ENCODE data around the gene RPL31.
A peak's percentile ranks its signal among the peaks of the same experiment; 100 is the strongest.

Gene RPL31

DNA sequence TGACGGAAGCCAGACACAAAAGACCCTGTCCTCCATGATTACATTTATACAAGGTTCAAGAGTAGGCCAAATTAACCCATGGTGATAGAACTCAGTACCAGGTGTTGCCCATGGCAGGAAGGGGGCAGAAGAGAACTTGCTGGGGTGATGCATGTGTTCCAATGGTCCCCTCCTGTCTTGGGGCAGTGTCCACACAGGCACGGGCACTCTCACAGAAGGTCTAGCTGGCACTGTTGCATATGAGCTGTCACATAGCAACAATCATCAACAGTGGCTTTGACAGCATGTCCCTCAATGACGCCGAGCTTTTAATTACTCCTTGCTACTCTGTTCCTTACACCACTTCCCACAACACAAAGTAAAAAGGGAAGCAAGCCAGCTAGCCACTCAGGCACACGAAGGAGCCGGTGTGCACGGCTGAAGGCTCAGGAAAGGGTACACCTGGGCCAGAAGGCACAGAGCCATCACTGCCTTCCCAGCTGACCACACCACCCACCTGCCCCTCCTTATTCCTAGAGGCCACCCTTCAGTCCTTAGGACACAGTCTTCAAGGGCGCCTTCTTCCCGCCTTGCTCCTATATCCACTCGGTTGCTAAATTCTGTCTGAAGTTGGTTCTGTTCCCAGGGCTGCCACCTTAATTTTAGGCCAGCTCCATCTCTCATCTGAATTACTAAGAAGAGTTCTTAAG lies 28.9 kb downstream of the RPL31 start:
- Histone ChIP-seq H3F3A (ENCODE audit: insufficient read depth, low read length) (no peaks in the 10 kb centered on the region), H3K9ac (ENCODE audit: low read length) (no peak overlapping the region), H3K4me1 (ENCODE audit: low read length) (no peaks in the 10 kb centered on the region), H2AFZ (ENCODE audit: low read length) (no peak overlapping the region), H3K79me2 (ENCODE audit: low read length) (no peaks in the 10 kb centered on the region), H3K9me2 (replicated peaks; ENCODE audit: insufficient read depth, low read length) (no peaks in the 10 kb centered on the region), H3K9me3 (replicated peaks; ENCODE audit: insufficient read depth, low read length) (no peaks in the 10 kb centered on the region), H3K4me3 (ENCODE audit: low read length) (no peak overlapping the region), H3K27ac (ENCODE audit: low read length) (no peak overlapping the region), H3K36me3 (replicated peaks; ENCODE audit: insufficient read depth, low read length) (no peaks in the 10 kb centered on the region), H3K27me3 (replicated peaks; ENCODE audit: insufficient read depth, low read length) (no peaks in the 10 kb centered on the region), H3K4me2 (ENCODE audit: low read depth, low read length) (no peak overlapping the region), H4K20me1 (ENCODE audit: insufficient read depth, low read length) (no peaks in the 10 kb centered on the region)
- DNase-seq, result no peak
- TF ChIP-seq EZH2 (optimal IDR thresholded peaks at IDR 0.05; ENCODE audit: low read depth, low read length) (no peak), EZH2phosphoT487 (IDR thresholded peaks at IDR 0.05; ENCODE audit: low read length) (no peak)
- TF ChIP-seq, protein P1, sequence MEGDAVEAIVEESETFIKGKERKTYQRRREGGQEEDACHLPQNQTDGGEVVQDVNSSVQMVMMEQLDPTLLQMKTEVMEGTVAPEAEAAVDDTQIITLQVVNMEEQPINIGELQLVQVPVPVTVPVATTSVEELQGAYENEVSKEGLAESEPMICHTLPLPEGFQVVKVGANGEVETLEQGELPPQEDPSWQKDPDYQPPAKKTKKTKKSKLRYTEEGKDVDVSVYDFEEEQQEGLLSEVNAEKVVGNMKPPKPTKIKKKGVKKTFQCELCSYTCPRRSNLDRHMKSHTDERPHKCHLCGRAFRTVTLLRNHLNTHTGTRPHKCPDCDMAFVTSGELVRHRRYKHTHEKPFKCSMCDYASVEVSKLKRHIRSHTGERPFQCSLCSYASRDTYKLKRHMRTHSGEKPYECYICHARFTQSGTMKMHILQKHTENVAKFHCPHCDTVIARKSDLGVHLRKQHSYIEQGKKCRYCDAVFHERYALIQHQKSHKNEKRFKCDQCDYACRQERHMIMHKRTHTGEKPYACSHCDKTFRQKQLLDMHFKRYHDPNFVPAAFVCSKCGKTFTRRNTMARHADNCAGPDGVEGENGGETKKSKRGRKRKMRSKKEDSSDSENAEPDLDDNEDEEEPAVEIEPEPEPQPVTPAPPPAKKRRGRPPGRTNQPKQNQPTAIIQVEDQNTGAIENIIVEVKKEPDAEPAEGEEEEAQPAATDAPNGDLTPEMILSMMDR (IDR thresholded peaks at IDR 0.05; ENCODE audit: low read length), result no peak

DNA sequence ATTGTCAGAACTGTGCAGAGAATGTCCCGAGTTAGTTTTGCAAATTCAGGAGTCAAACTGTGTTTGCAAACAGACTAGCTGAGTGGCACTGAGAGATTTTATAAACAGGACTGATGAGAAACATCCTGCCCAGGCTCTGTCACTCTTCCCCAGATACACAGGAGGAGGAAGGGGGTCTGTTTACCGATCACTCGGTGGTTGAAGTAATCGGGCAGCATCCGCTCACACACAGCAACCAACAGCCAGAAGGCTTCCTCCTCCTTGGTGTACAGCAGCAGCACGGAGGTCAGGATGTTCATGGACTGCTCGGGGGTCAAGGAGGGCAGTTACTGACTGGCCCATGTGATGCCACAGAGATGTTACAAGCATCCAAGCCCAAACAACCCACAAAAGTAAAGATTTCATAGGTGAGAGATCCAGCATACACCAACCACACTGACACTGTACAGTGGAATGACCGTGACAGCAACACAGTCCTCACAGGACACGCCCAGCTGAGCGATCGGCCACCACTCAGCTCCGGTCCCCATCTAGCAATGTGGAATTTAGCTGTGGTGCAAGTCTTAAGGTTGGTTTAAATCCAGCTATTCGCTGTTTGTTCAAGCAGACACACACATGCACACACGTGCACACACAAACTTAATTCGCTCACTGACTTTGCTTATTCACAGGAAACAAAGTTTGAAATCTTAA lies 30.1 kb downstream of the RPL31 start:
- DNase-seq, result no peak
- no peaks in the 10 kb centered on the region for H3K9me2 ChIP-seq (replicated peaks; ENCODE audit: insufficient read depth, low read length)
- no peak overlapping the region for H3K4me2 ChIP-seq (ENCODE audit: low read depth, low read length)
- TF ChIP-seq EZH2phosphoT487 (IDR thresholded peaks at IDR 0.05; ENCODE audit: low read length), result no peak
- TF ChIP-seq, protein P1 (IDR thresholded peaks at IDR 0.05; ENCODE audit: low read length), result no peak
- no peak for TF ChIP-seq EZH2 (optimal IDR thresholded peaks at IDR 0.05; ENCODE audit: low read depth, low read length)
- H2AFZ ChIP-seq (ENCODE audit: low read length), result no peak overlapping the region
- no peak overlapping the region for H3K9ac ChIP-seq (ENCODE audit: low read length)
- H3K36me3 ChIP-seq (replicated peaks; ENCODE audit: insufficient read depth, low read length), result no peaks in the 10 kb centered on the region
- no peak overlapping the region for H3K4me3 ChIP-seq (ENCODE audit: low read length)
- H3K79me2 ChIP-seq (ENCODE audit: low read length), result no peaks in the 10 kb centered on the region
- H3F3A ChIP-seq (ENCODE audit: insufficient read depth, low read length), result no peaks in the 10 kb centered on the region
- H3K9me3 ChIP-seq (replicated peaks; ENCODE audit: insufficient read depth, low read length), result no peaks in the 10 kb centered on the region
- no peak overlapping the region for H3K27ac ChIP-seq (ENCODE audit: low read length)
- no peaks in the 10 kb centered on the region for H4K20me1 ChIP-seq (ENCODE audit: insufficient read depth, low read length)
- no peaks in the 10 kb centered on the region for H3K27me3 ChIP-seq (replicated peaks; ENCODE audit: insufficient read depth, low read length)
- no peaks in the 10 kb centered on the region for H3K4me1 ChIP-seq (ENCODE audit: low read length)

DNA sequence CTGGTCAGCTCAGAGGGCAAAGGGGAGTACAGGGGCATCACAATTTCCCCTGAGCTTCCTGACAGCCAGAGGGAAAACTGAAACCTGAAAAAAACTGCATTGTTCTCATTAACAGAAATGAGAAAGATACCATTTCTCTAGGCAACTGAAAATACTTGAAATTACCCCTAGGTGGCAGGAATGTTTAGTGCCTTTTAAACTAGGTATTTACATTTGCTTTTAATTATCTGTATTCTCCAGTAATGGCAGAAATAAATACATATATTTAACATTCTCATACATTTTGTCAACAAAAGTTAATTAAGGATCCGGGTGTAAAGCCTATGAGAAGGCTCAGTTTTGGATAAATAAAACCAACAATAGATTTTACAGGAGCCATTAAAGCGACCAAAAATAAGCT lies 34.5 kb downstream of the RPL31 start:
- Histone ChIP-seq H3K4me1 (ENCODE audit: low read length) (no peaks in the 10 kb centered on the region), H3F3A (ENCODE audit: insufficient read depth, low read length) (no peaks in the 10 kb centered on the region), H3K27me3 (replicated peaks; ENCODE audit: insufficient read depth, low read length) (no peaks in the 10 kb centered on the region), H2AFZ (ENCODE audit: low read length) (no peak overlapping the region), H3K4me3 (ENCODE audit: low read length) (no peak overlapping the region), H3K4me2 (ENCODE audit: low read depth, low read length) (no peak overlapping the region), H4K20me1 (ENCODE audit: insufficient read depth, low read length) (no peaks in the 10 kb centered on the region), H3K9me2 (replicated peaks; ENCODE audit: insufficient read depth, low read length) (no peaks in the 10 kb centered on the region), H3K79me2 (ENCODE audit: low read length) (no peaks in the 10 kb centered on the region), H3K27ac (ENCODE audit: low read length) (no peak overlapping the region), H3K36me3 (replicated peaks; ENCODE audit: insufficient read depth, low read length) (no peaks in the 10 kb centered on the region), H3K9me3 (replicated peaks; ENCODE audit: insufficient read depth, low read length) (no peaks in the 10 kb centered on the region), H3K9ac (ENCODE audit: low read length) (no peak overlapping the region)
- TF ChIP-seq, protein P1 (IDR thresholded peaks at IDR 0.05; ENCODE audit: low read length), result peak; percentile 63
- no peak for TF ChIP-seq EZH2 (optimal IDR thresholded peaks at IDR 0.05; ENCODE audit: low read depth, low read length)
- DNase-seq, result peak; percentile 44

Data from MM.1S (cell line).